Stimulated activated CD4-positive, alpha-beta T cell treated with anti-CD3 and anti-CD28 coated beads, Interleukin-2, amount 100 ng/mL, for 24 hours (primary cell): ENCODE measurements around the gene WSCD1.

Experiments
- DNase-seq, 2 donors: peaks; one replicate each; pipeline ENCODE4 v3.0.0-alpha.2; 2020

WSCD1 gene

DNA sequence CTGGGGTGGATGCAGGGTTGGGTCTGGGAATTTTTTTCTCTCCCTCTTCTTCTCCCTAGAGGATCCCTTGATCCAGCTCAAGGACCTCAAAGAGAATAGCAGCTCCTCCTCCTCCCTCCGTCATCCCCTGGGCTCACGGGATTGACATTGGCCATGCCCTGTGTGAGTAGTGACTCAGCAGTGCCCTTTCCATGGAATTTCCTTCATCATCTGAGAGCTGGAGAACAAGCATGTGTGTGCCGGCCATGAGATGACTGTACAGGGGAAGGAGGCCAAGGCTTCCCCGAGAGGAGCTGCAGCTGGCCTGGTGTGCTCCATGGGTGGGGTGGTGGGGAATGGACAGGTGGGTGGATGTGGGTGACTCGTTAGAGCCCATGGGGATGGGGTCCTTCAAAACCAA, 8.9 kb upstream of the WSCD1 start:
- DNase-seq, result no peak

DNA sequence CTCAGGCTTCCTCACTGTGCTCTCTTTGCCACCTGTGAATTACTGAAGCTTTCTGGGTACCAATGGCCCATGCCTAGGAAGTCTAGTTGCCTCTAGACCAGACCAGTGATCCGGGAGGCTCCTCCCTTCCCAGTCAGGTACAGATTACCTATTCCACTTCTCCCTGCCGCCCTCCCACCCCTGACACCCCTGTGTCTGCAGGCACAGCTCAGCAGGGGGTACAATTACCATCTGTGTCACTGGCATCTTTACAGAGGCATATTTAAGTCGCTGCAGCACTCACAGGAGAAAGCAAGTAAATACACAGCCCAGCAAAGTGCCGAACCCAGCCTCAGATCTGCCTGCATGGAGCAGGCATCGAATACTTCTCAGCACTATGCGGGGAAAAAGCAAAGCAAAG, 5.3 kb upstream of the WSCD1 start:
- no peak for DNase-seq

DNA sequence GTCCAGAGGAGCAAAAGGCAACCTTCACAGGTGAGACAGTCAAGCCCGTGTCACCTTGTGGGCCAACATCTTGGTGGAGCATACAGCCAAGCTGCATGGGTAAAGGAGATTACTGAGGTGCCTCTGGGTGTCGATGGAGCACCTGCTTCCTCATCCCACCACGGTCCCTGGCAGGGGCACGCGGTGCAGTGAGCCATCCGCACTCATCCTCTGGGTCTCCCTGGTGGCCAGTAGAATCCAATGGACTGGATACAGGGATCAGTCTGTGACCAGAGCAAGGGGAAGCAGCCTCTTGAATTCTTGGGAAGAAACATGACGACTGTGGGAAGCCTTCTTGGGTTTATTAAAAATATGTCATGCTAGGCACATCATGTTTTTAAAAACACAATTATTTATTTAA, 4.8 kb upstream of the WSCD1 start:
- no peak for DNase-seq

DNA sequence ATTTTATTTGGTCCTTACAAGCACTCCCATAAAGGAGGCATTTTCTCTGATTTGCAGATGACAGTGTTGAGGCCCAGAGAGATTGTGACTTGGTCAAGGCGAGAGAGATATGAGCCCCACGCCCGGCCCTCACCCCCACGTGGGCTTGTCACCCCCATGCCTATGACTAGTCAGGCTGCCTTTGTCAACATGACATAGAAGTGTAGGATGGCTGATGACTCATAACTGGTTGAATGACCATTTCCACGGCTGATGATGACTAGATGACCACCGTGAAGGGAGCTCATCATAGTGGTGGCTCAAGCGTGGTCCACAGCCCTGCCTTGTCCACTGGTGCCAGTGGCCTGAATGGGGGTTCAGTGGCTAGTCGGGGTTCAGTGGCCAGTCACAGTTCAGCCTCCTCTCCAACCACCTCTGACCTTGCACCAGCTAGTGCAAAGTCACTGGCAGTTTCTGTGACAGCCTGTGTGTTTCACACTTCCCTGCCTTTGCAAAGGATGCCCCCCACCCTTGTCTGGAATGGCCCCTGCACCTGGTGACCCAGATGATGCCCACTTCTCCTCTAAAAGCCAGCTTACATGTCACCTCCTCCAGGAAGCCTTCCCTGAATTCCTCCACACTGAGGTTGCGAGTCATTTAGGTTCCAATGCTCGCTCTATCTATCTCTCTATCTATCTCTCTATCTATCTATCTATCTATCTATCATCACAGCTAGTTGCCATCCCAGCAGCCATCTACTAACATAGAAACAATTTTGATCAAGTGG, 3.8 kb upstream of the WSCD1 start:
- DNase-seq, result no peak

DNA sequence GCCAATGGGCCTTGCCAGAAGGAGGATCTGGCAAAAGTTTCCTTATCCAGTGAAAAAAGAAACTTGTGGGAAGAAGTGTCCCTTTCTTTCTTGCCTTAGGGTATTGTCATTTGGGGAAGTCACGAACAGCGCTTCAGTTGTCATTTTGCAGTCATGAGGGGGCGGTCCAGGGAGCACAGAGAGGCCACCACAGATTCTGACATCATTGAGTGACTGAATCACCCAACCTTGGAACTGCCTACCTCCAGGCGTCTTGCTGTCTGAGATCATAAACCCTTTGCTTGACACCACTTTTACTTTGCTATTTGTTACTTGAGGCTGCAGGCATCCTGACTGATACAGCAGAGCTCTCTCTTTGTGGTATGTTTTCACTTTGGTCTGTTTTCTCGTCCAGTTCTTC, 3.1 kb upstream of the WSCD1 start:
- DNase-seq, result no peak

DNA sequence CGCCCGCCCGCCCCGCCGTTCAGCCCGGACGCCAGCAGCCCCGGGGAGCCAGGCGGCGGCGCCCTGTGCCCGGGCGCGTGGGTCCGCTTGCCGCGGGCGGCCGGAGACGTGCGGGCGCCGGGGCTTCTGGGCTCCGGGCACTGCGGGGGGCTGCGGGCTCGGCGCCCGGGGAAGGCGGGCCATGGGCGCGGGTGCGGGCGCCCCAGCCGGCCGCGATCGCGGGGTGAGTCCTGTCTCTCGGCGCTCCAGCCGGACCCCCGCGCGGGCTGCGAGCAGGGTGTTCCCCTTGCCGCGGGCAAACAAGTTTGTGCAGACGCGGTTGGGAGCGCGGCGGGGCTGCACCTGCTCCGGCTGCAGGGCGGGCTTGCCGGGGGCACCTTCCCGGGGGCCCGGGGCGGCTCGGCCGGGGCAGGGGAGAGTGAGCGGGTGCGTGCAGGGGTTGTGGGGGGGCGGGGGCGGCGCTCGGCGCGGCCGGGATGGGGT, 292 bp downstream of the WSCD1 start:
- peak in 1 of 2 donors; percentile 14 for DNase-seq

DNA sequence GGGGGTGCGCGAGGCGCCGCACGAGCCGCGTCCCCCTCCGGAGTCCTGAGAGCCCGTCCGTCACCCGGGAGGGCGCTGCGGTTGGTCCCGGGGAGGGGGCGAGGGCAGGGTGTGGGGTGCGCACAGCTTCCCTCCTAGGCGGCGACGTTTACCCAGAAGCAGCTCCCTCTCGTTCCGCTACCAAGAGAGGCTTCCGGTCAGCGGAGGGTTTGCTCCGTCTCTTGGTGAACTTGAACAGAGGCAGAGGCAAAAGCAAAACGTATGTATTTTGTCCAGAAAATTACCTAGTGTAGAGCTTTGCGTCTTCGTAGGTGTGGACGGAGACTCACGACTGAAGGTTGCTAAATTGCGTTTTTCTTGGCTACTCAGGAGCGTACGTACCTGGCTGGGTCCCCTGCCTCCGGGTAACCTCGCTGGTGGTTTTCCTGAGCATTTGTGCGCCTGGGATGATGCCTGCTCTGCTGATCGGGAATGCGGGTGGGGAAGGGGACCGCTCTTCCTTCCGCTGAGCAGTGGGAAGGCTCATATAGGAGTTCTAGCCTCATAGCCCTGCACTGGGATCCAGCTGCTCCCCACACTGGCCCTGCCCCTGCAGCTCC, 833 bp downstream of the WSCD1 start:
- DNase-seq, result peak in 1 of 2 donors; percentile 12

DNA sequence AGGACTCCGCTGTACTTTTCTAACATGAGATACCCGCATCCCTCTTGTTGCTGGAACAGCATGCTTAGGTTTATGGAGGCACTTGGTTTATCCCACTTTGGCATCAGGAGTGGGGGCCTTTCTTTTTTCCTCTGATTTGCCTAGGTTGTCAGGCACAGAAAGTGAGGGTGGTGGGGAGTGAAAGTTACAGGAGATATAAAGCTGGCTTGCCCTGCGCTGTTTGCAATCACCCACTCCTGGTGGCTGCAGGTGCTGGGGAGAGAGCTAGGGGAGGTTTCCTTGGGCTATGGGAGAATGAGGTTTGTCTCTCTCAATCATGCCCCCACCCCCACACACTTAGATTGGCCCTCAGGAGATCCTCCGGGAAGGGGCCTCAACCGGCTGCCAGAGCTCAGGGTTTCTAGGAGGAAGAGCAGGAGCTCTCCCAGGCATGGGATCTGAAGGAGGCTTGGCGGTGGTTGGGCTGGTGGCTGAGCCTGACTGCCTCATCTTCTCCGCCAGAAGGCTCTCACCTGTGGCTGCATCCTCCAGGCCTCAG, 1.4 kb downstream of the WSCD1 start:
- DNase-seq, result no peak

DNA sequence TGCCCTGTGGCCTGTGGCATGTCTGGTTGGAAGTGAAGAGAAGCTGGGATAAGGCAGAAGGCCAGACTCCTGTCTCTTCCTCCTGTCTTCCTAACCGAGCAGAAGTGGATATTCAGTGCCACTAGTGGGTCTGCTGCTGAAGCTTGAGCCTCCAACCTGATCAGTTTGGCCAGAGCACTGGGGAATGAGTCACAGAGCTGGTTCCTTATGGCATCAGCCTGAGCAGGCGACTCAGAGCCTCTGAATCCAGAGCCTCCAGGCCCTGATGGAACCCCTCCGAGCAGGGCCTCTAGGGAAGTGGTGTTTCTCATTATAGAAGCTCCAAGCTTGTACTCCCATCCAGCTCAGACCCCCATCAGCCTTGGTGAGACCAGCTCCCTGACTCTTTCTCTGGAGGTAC, 2.0 kb downstream of the WSCD1 start:
- DNase-seq, result no peak

DNA sequence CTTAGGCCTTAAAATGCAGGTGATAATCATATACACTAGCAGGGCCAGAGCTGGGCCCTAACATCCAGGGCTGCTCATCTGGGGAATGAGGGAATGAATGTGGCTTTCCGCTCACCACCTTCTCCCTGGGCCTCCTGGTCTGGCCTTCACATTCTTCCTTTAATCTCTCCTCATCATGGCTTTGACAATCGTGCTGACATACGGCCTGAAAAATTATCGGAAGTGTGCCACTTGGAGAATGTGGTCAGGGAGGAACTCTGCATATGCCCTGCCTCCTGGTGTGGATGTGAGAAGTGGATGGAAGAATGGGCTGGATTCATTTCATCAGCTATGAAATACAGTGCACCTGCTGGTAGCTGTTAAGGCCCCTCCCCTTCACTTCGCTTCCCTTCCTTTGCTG, 2.4 kb downstream of the WSCD1 start:
- DNase-seq, result no peak

DNA sequence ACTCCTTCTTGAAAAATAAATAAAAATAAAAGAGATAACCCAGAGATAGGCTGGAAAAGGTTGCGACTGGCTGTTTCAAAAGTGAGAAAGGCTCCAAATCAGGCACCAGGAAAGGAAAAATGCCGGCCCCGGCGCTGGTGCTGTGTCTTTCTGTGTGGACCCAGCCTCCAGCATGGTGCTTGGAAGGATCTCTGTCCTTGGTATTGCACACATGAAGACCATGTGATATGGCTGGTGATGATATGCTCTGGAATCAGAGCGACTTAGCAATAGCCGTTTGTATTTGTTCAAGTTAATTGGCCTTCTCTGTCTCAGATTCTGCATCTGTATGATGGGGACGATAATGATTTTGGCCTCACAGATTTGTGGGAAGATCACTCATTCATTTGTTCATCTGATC, 3.4 kb downstream of the WSCD1 start:
- no peak for DNase-seq

DNA sequence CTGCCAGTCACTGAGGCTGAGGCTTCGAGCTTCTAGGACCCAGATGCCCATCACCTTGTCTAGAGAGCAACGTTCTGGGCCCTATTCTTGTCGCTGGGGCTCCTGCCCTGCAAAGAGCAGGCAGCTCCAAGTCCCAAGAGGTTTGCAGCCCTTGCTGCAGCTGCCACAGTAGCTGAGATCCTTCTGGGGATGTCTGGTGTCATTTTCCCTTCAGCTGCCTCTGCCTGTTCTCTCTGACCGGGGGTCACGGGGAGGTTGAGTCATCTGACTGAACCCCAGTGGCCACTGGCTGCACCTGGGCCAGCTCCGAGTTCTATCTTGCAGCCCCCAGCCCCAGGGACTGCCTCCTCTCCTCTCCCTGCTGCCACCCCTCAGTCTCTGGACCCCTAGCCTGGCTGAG, 4.9 kb downstream of the WSCD1 start:
- no peak for DNase-seq

DNA sequence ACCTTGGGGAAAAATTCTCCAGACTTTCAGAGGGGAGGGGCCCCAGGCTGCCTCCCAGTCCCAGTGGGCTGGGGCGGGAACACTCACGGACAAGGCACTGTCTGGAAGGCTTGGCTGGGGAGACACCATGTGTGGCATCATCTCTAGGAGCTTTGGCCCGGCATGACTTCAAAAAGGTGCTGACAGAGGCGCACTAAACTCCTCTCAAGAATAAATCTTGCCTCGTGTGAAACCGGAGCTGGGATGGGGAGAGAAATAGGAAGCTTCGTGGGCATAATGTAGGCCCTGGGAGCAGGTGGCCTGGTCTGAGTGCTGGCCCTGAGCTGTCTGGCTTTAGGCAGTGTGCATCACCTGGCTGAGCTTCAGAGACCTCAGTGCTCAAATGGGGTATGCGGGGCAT, 5.7 kb downstream of the WSCD1 start:
- no peak for DNase-seq

DNA sequence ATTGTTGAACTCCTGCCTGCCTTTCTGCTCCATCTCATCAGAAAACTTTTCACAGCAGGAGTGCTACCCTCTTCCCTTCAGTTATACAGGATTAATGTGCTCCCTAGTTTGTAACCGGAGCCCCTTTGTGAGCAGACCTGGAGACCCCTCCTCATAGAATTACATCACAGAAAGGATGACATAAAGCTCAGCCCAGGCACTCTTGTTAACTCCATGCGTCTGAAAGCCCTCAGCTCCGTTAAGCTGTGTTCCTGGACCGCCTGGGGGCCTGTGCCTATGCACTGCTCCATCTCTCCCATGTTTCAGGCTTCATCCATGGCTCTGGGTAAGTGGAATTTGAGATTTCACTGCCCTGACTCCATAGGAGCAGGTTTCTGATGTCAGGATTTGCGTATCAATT, 7.6 kb downstream of the WSCD1 start:
- DNase-seq, result no peak

DNA sequence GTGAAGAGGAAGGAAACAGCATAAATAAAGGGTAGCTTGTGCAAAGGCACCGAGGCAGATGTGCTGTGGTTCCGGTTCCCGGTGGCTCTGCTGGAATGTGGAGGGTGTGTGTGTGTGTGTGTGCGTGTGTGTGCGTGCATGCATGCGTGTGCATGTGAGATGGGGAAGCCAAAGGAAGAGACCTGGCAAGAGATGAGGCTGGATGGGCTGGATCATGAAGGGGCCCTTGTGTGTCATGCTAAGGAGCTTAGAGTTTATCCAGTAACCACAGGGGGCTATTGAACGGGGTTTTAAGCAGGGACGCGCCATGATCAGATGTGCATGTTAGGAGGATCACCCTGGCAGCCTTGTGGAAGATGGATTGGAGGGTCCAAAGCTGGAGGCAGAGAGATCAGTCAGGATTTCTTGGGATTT, 8.3 kb downstream of the WSCD1 start:
- no peak for DNase-seq

DNA sequence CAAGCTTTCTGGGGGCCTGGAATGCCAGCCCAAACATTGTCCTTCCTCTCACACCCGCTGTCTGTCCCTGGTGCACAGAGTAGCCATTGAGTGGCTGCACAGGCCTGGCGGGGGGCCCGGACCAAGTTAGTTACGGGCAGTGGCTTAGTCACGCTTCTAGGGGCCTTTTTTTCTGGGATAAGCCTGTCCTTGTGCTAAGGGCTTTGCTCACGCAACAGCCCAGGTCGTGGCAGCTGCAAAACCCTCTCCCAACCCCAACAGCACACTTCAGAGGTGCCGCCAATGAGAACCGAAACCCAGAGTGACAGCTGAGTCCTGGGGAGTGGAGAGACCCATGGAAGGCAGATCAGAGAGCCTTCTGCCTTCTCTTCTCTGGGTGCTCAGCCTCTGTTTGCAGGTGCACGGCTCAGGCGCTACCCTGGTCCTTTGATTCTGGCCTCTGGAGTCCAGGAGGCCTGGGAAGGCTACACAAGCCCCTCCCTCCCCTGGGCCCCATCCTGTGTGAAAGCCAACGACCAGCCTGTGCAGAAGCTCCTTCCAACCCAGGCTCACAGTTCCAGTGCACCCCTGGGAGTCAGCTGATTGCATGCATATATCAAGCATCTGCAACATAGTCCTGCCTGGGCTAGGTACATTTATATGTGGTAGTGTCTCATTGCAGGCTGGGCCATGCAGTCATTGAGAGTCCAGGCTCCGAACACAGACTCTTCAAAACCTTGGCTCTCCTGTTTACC, 9.1 kb downstream of the WSCD1 start:
- no peak for DNase-seq

DNA sequence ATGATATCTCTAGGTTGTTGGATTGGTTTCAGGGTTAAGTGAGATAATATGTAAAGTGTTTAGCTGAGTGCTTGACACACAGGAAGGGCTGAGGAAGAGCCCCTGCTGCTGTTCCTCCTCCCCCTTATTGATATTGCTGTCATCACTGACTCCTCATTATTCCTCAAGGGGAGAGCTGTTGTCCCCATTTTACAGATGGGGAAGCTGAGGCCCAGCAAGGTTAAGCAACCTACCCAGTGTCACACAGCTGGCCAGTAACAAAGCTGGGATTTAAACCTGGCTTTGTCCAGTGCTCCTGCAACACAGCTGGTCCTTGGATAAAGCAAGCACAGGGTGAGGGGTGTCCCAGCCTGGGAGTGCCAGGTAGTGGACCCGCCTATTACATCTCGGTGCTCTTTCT, 9.8 kb downstream of the WSCD1 start:
- DNase-seq, result no peak

DNA sequence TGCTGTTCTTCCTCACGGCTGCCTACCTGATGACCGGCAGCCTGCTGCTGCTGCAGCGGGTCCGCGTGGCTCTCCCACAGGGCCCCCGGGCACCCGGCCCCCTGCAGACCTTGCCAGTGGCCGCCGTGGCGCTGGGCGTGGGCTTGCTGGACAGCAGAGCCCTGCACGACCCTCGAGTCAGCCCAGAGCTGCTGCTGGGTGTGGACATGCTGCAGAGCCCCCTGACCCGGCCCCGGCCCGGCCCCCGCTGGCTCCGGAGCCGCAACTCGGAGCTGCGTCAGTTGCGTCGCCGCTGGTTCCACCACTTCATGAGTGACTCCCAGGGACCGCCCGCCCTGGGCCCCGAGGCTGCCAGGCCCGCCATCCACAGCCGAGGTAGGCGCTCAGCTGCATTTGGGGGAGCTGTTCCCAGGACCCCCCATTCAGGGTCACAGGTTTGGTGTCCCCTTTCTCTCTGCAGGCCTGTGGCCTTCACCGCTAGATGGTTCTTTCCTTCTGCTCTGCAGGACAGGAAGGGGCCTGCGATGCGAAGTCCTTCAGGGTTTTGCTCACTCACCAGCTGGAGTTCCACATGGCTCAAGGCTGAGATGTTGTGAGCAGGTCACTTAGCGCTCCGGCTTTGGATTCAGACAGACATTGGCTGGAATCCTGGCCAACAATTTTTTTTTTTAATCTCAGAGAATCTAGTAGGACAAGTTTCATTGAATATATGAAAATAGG, 10.7 kb downstream of the WSCD1 start:
- no peak for DNase-seq

DNA sequence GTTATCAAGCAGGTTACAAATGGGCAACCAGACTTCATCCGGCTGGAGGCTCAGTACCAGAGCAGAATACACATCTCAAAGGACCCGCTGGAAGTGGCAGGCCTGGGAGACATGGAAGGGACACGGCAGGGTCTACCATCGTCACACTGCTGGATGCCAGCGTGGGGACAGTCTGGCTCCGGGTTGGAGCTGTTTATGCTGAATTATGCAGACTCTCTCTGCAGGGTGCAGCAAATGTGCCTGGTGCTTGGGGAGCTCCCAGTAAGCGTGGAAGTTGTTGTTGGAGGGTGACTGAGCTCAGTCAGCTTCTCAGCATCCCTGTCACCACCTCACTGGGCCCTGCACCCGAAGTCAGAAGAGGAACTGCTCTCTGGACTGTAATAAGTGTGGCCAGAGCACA, 12.2 kb downstream of the WSCD1 start:
- DNase-seq, result no peak

DNA sequence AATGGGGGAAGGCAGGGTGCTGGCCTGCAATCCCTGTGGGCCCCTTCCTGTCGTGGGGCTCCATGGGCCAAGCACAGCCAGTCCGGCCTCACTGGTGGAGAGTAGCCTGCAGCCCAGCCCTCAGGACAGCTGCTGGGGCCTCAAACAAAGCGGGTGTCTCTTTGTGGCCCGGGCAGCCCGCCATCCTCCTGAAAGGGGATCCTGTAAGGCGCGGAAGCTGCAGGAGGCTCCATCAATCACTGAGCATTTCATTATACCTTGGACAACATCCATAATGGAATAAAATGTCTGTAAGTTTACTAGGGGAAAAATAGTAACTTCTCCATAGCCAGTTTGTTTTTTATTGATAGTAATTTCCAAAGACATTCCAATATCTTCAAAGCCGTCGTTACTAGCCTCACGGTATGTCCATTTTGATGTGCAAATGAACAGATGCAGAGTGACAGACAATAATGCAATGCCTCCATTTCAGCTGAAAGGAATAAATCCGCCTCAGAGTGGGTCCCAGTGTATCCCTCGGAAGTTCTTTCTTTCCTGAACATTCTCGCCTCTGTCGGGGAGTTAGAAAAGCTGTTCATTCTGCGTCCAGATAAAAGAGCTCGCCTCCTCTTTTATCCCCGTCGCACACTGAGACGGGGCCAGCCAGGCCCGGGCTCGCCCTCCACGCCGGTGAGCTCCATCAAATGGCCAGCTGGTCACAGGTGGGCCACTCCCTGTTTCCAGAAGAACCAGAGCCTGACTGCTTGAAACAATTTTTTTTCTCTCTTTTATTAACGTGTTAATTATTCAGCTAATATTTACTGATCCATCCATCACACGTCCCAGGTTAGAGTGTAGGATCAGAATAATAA, 14.4 kb downstream of the WSCD1 start:
- DNase-seq, result no peak

DNA sequence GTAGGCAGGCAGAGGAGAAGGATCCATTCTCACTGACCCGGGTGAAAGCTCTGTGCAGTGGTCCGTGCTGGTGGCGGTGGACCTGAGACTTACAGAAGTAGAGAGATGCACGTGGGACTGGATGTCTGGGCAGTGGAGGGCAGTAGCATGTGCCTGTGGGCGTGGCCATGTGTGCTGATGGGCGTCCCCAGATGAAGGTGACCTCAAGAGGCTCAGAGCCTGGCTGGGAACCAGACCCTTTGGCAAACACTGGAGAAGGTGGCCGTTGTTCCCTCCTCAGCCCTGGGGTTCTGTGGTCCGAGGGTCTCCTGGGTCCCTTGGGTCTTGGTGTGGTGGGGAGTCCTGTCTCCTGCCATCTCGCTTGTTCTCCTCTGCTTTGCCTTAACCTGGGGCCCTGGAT, 15.6 kb downstream of the WSCD1 start:
- no peak for DNase-seq
